ENCODE measurements around the gene RPUSD3. TPM values are rescaled to one million over a fixed set of nuclear protein-coding genes. Genes with fewer than 3 reads are reported as not detected.

The RPUSD3 gene
- polyA plus RNA-seq, 4 donors: 19.2 to 41.1 (median 25.7) TPM

DNA sequence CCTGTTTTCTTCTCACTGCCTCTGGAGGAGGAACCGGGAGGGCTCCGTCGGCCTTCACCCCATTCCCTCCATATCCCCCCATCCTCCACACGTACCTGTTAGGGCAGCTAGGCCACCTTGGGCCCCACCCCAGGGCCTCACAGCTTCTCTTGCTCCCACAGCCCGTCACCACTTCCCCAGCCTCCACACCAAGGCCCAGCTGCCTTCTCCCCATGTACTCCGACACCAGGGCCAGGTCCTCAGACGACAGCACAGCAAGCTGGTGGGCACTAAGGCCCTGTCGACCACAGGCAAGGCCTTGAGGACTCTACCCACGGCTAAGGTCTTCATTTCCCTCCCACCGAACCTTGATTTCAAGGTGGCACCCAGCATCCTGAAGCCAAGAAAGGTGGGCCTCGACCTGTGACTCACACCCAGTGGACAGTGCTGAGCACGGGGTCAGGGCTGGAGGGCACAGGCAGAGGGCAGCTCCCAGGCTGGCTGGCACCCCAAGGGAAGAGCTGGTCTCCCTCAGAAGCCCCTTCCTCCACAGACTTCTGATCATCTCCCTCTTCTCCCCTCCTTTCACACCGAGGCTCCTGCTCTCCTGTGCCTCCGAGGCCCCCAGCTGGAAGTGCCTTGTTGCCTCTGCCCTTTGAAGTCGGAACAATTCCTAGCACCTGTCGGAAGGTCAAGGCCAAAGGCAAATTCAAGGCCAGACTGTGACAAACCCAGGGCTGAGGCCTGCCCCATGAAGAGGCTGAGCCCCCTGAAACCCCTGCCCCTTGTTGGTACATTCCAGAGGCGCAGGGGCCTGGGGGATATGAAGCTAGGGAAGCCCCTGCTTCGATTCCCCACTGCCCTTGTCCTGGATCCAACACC lies 9.1 kb downstream of the RPUSD3 start:
- Histone ChIP-seq H3K27me3 (ENCODE audit: control insufficient read depth in 3 of 3, insufficient read depth in 3 of 3, low read length in 3 of 3) (no peaks in the 10 kb centered on the region), H3K9me3 (ENCODE audit: control insufficient read depth in 2 of 2, insufficient read depth in 1 of 2, low read depth in 1 of 2, low read length in 1 of 2) (no peaks in the 10 kb centered on the region), H3K36me3 (ENCODE audit: control insufficient read depth in 3 of 3, insufficient read depth in 2 of 3, low read depth in 1 of 3, low read length in 3 of 3) (peaks cover 0 to 79% (median 4%) of the 10 kb centered on the region in 3 donors), H3K4me3 (ENCODE audit: low read depth in 1 of 3, low read length in 3 of 3) (no peak overlapping the region), H3K27ac (ENCODE audit: low read depth in 1 of 3, low read length in 2 of 3) (no peak overlapping the region), H3K4me1 (ENCODE audit: control insufficient read depth in 3 of 3, insufficient read depth in 2 of 3, low read depth in 1 of 3, low read length in 2 of 3) (no peaks in the 10 kb centered on the region)
- 72 to 83% (median 82%) methylated on average over 18 of the region's 18 CpGs for WGBS, 3 donors
- FAIRE-seq (no peak), DNase-seq (no peak)

DNA sequence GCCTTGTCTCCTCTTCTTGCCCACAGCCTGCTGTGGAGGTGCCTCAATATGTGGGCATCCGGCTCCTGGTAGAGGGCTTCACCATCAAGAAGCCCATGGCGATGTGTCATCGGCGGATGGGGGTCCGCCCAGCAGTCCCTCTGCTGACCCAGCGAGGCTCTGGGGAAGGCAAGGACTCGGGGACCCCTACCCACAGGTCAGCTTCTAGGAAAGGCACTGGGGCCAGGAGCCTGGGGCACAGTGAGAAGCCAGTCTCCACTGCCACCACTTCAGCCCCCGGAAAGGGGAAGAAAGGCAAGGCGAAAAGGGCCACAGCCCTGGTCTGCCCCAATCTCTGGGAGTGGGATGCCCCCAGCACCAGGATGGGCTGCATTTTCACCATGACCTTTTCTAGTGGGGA lies 10.7 kb downstream of the RPUSD3 start:
- H3K4me3 ChIP-seq (ENCODE audit: low read depth in 1 of 3, low read length in 3 of 3): no peak overlapping the region
- H3K4me1 ChIP-seq (ENCODE audit: control insufficient read depth in 3 of 3, insufficient read depth in 2 of 3, low read depth in 1 of 3, low read length in 2 of 3): no peaks in the 10 kb centered on the region
- 96 to 98% (median 96%) methylated on average over 9 of the region's 9 CpGs for WGBS, 3 donors
- no peak for DNase-seq
- no peak for FAIRE-seq
- H3K36me3 ChIP-seq (ENCODE audit: control insufficient read depth in 3 of 3, insufficient read depth in 2 of 3, low read depth in 1 of 3, low read length in 3 of 3): peaks cover 0 to 77% (median 2%) of the 10 kb centered on the region in 3 donors
- H3K27ac ChIP-seq (ENCODE audit: low read depth in 1 of 3, low read length in 2 of 3): no peak overlapping the region
- H3K9me3 ChIP-seq (ENCODE audit: control insufficient read depth in 2 of 2, insufficient read depth in 1 of 2, low read depth in 1 of 2, low read length in 1 of 2): no peaks in the 10 kb centered on the region
- no peaks in the 10 kb centered on the region for H3K27me3 ChIP-seq (ENCODE audit: control insufficient read depth in 3 of 3, insufficient read depth in 3 of 3, low read length in 3 of 3)

DNA sequence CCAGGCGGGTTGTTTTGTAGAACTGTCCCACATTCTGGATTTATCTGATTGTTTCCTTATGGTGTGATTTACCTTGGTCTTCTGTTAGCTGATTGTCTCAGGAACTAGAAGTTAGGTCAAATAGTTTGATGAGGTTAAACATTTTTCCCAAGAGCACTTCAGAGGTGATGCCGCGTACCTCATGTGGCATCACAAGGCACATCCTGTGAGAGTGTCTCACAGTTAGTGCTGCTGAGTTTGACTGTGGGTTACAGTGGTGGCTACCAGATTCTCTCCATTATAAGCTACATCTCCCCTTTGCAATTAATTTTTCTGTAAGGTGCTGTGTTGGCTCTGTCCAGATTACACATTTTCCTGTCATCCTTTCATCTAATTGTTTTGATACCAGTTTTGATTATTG lies 12.6 kb downstream of the RPUSD3 start:
- 90 to 95% (median 94%) methylated on average over 3 of the region's 3 CpGs for WGBS, 3 donors
- Histone ChIP-seq H3K27me3 (ENCODE audit: control insufficient read depth in 3 of 3, insufficient read depth in 3 of 3, low read length in 3 of 3) (no peaks in the 10 kb centered on the region), H3K4me1 (ENCODE audit: control insufficient read depth in 3 of 3, insufficient read depth in 2 of 3, low read depth in 1 of 3, low read length in 2 of 3) (no peaks in the 10 kb centered on the region), H3K9me3 (ENCODE audit: control insufficient read depth in 2 of 2, insufficient read depth in 1 of 2, low read depth in 1 of 2, low read length in 1 of 2) (no peaks in the 10 kb centered on the region), H3K27ac (ENCODE audit: low read depth in 1 of 3, low read length in 2 of 3) (no peak overlapping the region), H3K36me3 (ENCODE audit: control insufficient read depth in 3 of 3, insufficient read depth in 2 of 3, low read depth in 1 of 3, low read length in 3 of 3) (peaks cover 0 to 69% (median 2%) of the 10 kb centered on the region in 3 donors), H3K4me3 (ENCODE audit: low read depth in 1 of 3, low read length in 3 of 3) (no peak overlapping the region)
- no peak for DNase-seq
- FAIRE-seq: no peak

DNA sequence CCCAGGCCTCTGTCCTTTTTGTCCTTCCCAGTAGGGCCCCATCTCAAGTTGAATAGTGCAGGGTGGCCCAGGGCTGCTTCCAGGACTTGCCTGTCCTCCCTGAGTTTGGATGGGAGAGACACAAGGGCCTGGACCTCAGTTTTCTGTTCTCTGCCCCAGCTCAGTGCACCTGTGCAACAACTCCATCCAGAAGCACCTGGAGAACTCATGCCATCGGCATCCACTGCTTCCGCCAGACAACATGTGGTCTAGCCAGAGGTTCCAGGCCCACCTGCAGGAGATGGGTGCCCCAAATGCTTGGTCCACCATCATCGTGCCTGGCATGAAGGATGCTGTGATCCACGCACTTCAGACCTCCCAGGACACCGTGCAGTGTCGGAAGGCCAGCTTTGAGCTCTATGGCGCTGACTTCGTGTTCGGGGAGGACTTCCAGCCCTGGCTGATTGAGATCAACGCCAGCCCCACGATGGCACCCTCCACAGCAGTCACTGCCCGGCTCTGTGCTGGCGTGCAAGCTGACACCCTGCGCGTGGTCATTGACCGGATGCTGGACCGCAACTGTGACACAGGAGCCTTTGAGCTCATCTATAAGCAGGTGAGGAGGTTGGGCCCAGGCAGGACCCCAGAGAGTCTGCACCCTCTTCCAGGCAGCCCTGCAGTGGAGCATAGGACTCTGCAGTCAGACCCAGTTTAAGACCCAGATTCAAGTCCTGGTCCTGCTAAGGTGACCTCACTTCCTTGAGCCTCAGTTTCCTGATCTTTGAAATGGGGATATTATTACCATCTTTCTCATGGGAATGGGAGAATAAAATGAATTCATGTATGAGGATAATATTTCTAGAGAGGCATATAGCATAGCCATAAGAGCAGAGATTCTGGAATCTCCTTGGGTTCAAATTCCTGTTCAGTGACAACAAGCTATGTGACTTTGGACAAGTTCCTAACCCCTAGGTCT lies 14.7 kb downstream of the RPUSD3 start:
- DNase-seq: no peak

DNA sequence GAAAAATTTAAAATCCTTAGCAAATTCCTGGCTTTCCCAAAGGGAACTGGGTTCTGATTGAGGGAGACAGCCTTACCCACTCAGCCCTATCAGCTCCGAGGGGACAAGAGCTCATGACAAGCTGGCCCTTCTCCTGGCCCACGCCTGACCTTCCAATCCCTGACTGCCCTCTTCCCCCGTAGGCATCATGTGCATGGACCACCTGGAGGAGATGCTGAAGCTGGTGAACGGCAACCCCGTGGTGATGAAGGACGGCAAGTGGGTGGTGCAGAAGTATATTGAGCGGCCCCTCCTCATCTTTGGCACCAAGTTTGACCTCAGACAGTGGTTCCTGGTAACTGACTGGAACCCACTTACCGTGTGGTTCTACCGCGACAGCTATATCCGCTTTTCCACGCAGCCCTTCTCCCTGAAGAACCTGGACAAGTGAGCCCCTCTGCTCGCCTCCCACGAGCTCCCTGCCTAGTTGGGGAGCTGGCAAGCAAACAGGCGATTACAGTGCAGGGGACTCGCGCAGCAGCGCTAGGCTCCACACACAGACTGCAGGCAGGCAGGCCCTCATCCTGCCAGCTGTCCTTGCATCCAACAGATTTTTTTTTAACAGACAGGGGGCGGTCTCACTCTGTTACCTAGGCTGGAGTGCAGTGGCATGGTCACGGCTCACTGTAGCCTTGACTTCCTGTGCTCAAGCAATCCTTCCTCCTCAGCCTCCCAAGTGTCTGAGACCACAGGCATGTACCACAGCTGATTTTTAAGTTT lies 16.8 kb downstream of the RPUSD3 start:
- Histone ChIP-seq H3K27me3 (ENCODE audit: control insufficient read depth in 3 of 3, insufficient read depth in 3 of 3, low read length in 3 of 3) (no peaks in the 10 kb centered on the region), H3K4me3 (ENCODE audit: low read depth in 1 of 3, low read length in 3 of 3) (no peak overlapping the region), H3K27ac (ENCODE audit: low read depth in 1 of 3, low read length in 2 of 3) (no peak overlapping the region), H3K9me3 (ENCODE audit: control insufficient read depth in 2 of 2, insufficient read depth in 1 of 2, low read depth in 1 of 2, low read length in 1 of 2) (no peaks in the 10 kb centered on the region), H3K36me3 (ENCODE audit: control insufficient read depth in 3 of 3, insufficient read depth in 2 of 3, low read depth in 1 of 3, low read length in 3 of 3) (peaks cover 0 to 32% (median 0%) of the 10 kb centered on the region in 3 donors), H3K4me1 (ENCODE audit: control insufficient read depth in 3 of 3, insufficient read depth in 2 of 3, low read depth in 1 of 3, low read length in 2 of 3) (no peaks in the 10 kb centered on the region)
- WGBS, 3 donors: 83 to 84% (median 84%) methylated on average over 20 of the region's 20 CpGs
- FAIRE-seq (no peak), DNase-seq (peak; percentile 41 to 65)

More for the DNA sequence above, 14.7 kb downstream of the RPUSD3 start:
- no peak for FAIRE-seq
- H3K27me3 ChIP-seq (ENCODE audit: control insufficient read depth in 3 of 3, insufficient read depth in 3 of 3, low read length in 3 of 3): no peaks in the 10 kb centered on the region
- 95 to 98% (median 96%) methylated on average over 17 of the region's 17 CpGs for WGBS, 3 donors
- H3K27ac ChIP-seq (ENCODE audit: low read depth in 1 of 3, low read length in 2 of 3): no peak overlapping the region
- no peaks in the 10 kb centered on the region for H3K9me3 ChIP-seq (ENCODE audit: control insufficient read depth in 2 of 2, insufficient read depth in 1 of 2, low read depth in 1 of 2, low read length in 1 of 2)
- H3K4me3 ChIP-seq (ENCODE audit: low read depth in 1 of 3, low read length in 3 of 3): no peak overlapping the region
- peaks cover 0 to 48% (median 2%) of the 10 kb centered on the region in 3 donors for H3K36me3 ChIP-seq (ENCODE audit: control insufficient read depth in 3 of 3, insufficient read depth in 2 of 3, low read depth in 1 of 3, low read length in 3 of 3)
- no peaks in the 10 kb centered on the region for H3K4me1 ChIP-seq (ENCODE audit: control insufficient read depth in 3 of 3, insufficient read depth in 2 of 3, low read depth in 1 of 3, low read length in 2 of 3)

DNA sequence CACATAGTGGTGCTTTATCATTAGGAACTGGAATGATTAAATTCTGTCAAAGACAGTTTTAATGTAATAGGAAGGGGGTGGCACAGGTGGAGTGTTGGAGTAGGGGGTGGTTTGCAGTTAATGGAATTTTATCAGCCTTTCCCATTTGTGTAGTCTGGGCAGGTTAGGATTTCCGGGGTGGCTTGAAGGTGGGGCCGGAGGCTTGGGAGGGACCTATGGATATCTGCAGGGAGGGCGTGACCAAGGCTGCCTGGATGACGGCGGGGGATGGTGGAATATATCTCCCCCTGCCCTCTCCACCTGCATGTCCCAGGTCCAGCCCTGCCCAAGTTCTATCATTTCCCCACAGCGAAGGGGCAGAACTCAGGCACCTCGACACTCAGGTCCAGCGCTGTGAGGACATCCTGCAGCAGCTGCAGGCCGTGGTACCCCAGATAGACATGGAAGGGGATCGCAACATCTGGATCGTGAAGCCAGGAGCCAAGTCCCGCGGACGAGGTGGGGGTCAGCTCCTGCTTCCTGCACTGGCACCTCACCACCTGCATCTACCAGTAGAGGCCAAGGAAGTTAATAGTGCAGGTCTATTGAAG lies 18.3 kb downstream of the RPUSD3 start:
- Histone ChIP-seq H3K4me3 (ENCODE audit: low read depth in 1 of 3, low read length in 3 of 3) (no peak overlapping the region), H3K4me1 (ENCODE audit: control insufficient read depth in 3 of 3, insufficient read depth in 2 of 3, low read depth in 1 of 3, low read length in 2 of 3) (no peaks in the 10 kb centered on the region), H3K27ac (ENCODE audit: low read depth in 1 of 3, low read length in 2 of 3) (no peak overlapping the region), H3K36me3 (ENCODE audit: control insufficient read depth in 3 of 3, insufficient read depth in 2 of 3, low read depth in 1 of 3, low read length in 3 of 3) (peaks cover 0 to 32% (median 0%) of the 10 kb centered on the region in 3 donors), H3K27me3 (ENCODE audit: control insufficient read depth in 3 of 3, insufficient read depth in 3 of 3, low read length in 3 of 3) (no peaks in the 10 kb centered on the region), H3K9me3 (ENCODE audit: control insufficient read depth in 2 of 2, insufficient read depth in 1 of 2, low read depth in 1 of 2, low read length in 1 of 2) (no peaks in the 10 kb centered on the region)
- FAIRE-seq (no peak), DNase-seq (peak in 1 of 2 donors; percentile 35)
- 35 to 66% (median 59%) methylated on average over 14 of the region's 14 CpGs for WGBS, 3 donors

DNA sequence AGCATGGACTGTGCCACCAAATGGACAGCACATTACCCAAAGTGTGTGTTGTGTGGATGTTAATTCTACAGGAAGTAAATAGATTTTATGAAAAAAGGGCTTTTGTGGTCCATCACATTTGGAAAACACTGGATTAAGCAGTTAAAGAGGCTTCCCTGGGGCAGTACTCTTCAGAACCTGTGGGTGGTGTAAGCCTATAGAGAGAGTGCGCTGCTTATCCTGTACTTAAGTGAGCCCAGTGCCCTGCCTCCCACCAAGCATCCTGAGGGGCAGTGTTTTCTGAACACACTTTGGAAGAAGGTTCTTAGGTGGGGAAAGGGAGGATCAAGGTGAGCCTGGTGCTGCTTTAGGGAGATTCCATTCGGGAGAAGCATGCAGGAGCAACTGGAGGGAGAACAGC lies 22.9 kb downstream of the RPUSD3 start:
- H3K27me3 ChIP-seq (ENCODE audit: control insufficient read depth in 3 of 3, insufficient read depth in 3 of 3, low read length in 3 of 3): no peaks in the 10 kb centered on the region
- DNase-seq (no peak), FAIRE-seq (no peak)
- H3K4me3 ChIP-seq (ENCODE audit: low read depth in 1 of 3, low read length in 3 of 3): no peak overlapping the region
- peaks cover 0 to 26% (median 0%) of the 10 kb centered on the region in 3 donors for H3K36me3 ChIP-seq (ENCODE audit: control insufficient read depth in 3 of 3, insufficient read depth in 2 of 3, low read depth in 1 of 3, low read length in 3 of 3)
- WGBS, 3 donors: 74 to 94% (median 91%) methylated on average over 2 of the region's 2 CpGs
- H3K27ac ChIP-seq (ENCODE audit: low read depth in 1 of 3, low read length in 2 of 3): no peak overlapping the region
- H3K9me3 ChIP-seq (ENCODE audit: control insufficient read depth in 2 of 2, insufficient read depth in 1 of 2, low read depth in 1 of 2, low read length in 1 of 2): no peaks in the 10 kb centered on the region
- H3K4me1 ChIP-seq (ENCODE audit: control insufficient read depth in 3 of 3, insufficient read depth in 2 of 3, low read depth in 1 of 3, low read length in 2 of 3): no peaks in the 10 kb centered on the region
